HEK293 (cell line): ENCODE data around the gene NCOA6.

Experiments
- CTCF ChIA-PET: fragments of 350-600 bp; formaldehyde crosslinking; extraction: SDS; loops from one replicate; lab custom pipeline; 2021; ENCODE audit warnings: antibody characterized with exemption; lab: Yijun Ruan, JAX
- POLR2A ChIA-PET: fragments of 300-600 bp; formaldehyde crosslinking; extraction: SDS; loops from one replicate; lab custom pipeline; 2020; ENCODE audit warnings: antibody characterized with exemption, inconsistent platforms; lab: Yijun Ruan, JAX
- H3K27ac ChIP-seq: fragments of 200-500 bp; sonication (Bioruptor generic); 2 replicates; pipeline ENCODE4 v1.5.1; 2014; ENCODE audit warnings: low read depth, low read length, control low read depth, inconsistent platforms; ENCODE audit errors: extremely low read depth
- H3K36me3 ChIP-seq, 2 experiments: fragments of 200-500 bp in 1 of 2; sonication (Bioruptor generic) in 1 of 2; 1 replicate in 1 of 2; 2 replicates in 1 of 2; pipeline ENCODE4 v1.5.1; 2014 to 2017; ENCODE audit warnings: inconsistent platforms in 2 of 2, low read length in 2 of 2; ENCODE audit not compliant: control insufficient read depth in 2 of 2, insufficient read depth in 1 of 2
- H3K4me1 ChIP-seq: fragments of 200-500 bp; sonication (Bioruptor generic); 2 replicates; pipeline ENCODE4 v1.5.1; 2014; ENCODE audit warnings: mild to moderate bottlenecking, low read length, inconsistent platforms; ENCODE audit not compliant: control insufficient read depth, insufficient read depth
- H3K4me3 ChIP-seq: 2 replicates; pipeline ENCODE4 v1.5.1; 2011; ENCODE audit warnings: low read depth, mild to moderate bottlenecking, control low read depth, low read length, moderate library complexity
- H3K9me3 ChIP-seq: fragments of 200-500 bp; sonication (Bioruptor generic); 2 replicates; pipeline ENCODE4 v1.5.1; 2014; ENCODE audit warnings: low read depth, low read length, inconsistent platforms; ENCODE audit not compliant: control insufficient read depth, insufficient read depth
- MYNN ChIP-seq: fragments of 450-650 bp; formaldehyde crosslinking; IDR thresholded peaks from 2 replicates; pipeline ENCODE4 v1.5.1; 2016; ENCODE audit warnings: missing biosample characterization, missing genetic modification characterization, borderline replicate concordance
- SP7 ChIP-seq: fragments of 450-650 bp; formaldehyde crosslinking; IDR thresholded peaks from 2 replicates; pipeline ENCODE4 v1.5.1; 2016; ENCODE audit warnings: missing biosample characterization, missing genetic modification characterization
- TCF7L2 ChIP-seq: IDR thresholded peaks from 2 replicates; pipeline ENCODE4 v1.6.1; 2011; ENCODE audit warnings: low read depth, mild to moderate bottlenecking, inconsistent platforms, low read length, moderate library complexity, borderline replicate concordance
- WT1 ChIP-seq: fragments of 450-650 bp; formaldehyde crosslinking; IDR thresholded peaks from 2 replicates; pipeline ENCODE4 v1.5.1; 2016; ENCODE audit warnings: missing biosample characterization, missing genetic modification characterization
- ZBTB17 ChIP-seq: fragments of 450-650 bp; formaldehyde crosslinking; IDR thresholded peaks from 2 replicates; pipeline ENCODE4 v1.5.1; 2016; ENCODE audit warnings: missing biosample characterization, missing genetic modification characterization
- ZNF10 ChIP-seq: fragments of 450-650 bp; formaldehyde crosslinking; IDR thresholded peaks from 2 replicates; pipeline ENCODE4 v1.5.1; 2017; ENCODE audit warnings: missing biosample characterization, missing genetic modification characterization
- ZNF23 ChIP-seq: fragments of 450-650 bp; formaldehyde crosslinking; IDR thresholded peaks from 2 replicates; pipeline ENCODE4 v1.5.1; 2016; ENCODE audit warnings: missing biosample characterization, missing genetic modification characterization, borderline replicate concordance
- ZNF354C ChIP-seq: fragments of 450-650 bp; formaldehyde crosslinking; IDR thresholded peaks from 2 replicates; pipeline ENCODE4 v1.5.1; 2016; ENCODE audit warnings: missing biosample characterization, missing genetic modification characterization, low read depth, borderline replicate concordance
- ZNF544 ChIP-seq: fragments of 450-650 bp; formaldehyde crosslinking; IDR thresholded peaks from 2 replicates; pipeline ENCODE4 v1.5.0; 2017; ENCODE audit warnings: missing biosample characterization, missing genetic modification characterization
- ZNF561 ChIP-seq: fragments of 450-650 bp; IDR thresholded peaks from 2 replicates; pipeline ENCODE4 v1.5.1; 2018; ENCODE audit warnings: missing biosample characterization, missing genetic modification characterization, borderline replicate concordance
- ZNF707 ChIP-seq: fragments of 450-650 bp; formaldehyde crosslinking; IDR thresholded peaks from 2 replicates; pipeline ENCODE4 v1.5.1; 2016; ENCODE audit warnings: missing biosample characterization, missing genetic modification characterization
- ZNF837 ChIP-seq: fragments of 450-650 bp; formaldehyde crosslinking; IDR thresholded peaks from 2 replicates; pipeline ENCODE4 v1.5.1; 2016; ENCODE audit warnings: missing biosample characterization, missing genetic modification characterization
- ZSCAN30 ChIP-seq: fragments of 450-650 bp; IDR thresholded peaks from 2 replicates; pipeline ENCODE4 v1.5.1; 2018; ENCODE audit warnings: missing biosample characterization, mild to moderate bottlenecking, missing genetic modification characterization, moderate library complexity
- TF ChIP-seq, protein P1 (sequence below): fragments of 450-650 bp; formaldehyde crosslinking; IDR thresholded peaks from 2 replicates; pipeline ENCODE4 v1.5.1; 2017; ENCODE audit warnings: missing biosample characterization, missing genetic modification characterization
- TF ChIP-seq, protein P2 (sequence below): fragments of 450-650 bp; formaldehyde crosslinking; conservative IDR thresholded peaks from 2 replicates; pipeline ENCODE4 v1.5.1; 2016; ENCODE audit warnings: low read depth, missing biosample characterization, missing genetic modification characterization
- TF ChIP-seq, protein P3 (sequence below): fragments of 450-650 bp; formaldehyde crosslinking; IDR thresholded peaks from 2 replicates; pipeline ENCODE4 v1.5.1; 2016; ENCODE audit warnings: missing biosample characterization, missing genetic modification characterization, borderline replicate concordance
- TF ChIP-seq, protein P4 (sequence below): fragments of 450-650 bp; formaldehyde crosslinking; IDR thresholded peaks from 2 replicates; pipeline ENCODE4 v1.5.1; 2016; ENCODE audit warnings: missing biosample characterization, missing genetic modification characterization

Gene NCOA6

DNA sequence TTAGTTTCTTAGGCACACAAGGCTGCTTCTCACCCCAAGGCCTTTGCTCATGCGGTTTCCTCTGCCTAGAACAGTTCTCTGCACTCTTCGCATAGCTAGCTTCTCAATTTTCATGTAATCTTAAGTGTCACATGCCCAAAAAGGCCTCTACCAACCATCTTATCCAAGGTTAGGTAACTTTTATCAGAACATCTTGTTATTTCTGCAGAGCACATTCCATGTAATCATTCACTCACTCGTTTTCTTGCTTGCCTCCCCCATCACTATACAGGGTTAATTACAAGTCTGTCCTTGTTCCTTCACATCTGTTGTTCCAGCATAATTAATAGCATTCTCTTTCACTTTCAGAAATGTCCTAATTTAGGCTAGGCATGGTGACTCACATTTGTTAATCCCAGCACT, 53.8 kb downstream of the NCOA6 start:
- no peak overlapping the region for H3K4me3 ChIP-seq
- H3K4me1 ChIP-seq: no peaks in the 10 kb centered on the region
- TF ChIP-seq, protein P1, sequence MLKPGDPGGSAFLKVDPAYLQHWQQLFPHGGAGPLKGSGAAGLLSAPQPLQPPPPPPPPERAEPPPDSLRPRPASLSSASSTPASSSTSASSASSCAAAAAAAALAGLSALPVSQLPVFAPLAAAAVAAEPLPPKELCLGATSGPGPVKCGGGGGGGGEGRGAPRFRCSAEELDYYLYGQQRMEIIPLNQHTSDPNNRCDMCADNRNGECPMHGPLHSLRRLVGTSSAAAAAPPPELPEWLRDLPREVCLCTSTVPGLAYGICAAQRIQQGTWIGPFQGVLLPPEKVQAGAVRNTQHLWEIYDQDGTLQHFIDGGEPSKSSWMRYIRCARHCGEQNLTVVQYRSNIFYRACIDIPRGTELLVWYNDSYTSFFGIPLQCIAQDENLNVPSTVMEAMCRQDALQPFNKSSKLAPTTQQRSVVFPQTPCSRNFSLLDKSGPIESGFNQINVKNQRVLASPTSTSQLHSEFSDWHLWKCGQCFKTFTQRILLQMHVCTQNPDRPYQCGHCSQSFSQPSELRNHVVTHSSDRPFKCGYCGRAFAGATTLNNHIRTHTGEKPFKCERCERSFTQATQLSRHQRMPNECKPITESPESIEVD: no peak
- no peak for TF ChIP-seq ZNF354C (tag by site-specific recombination)
- no peak for TF ChIP-seq ZNF561 (tag by site-specific recombination)
- TF ChIP-seq WT1 (tag by site-specific recombination): peak; percentile 73
- TF ChIP-seq, protein P2, sequence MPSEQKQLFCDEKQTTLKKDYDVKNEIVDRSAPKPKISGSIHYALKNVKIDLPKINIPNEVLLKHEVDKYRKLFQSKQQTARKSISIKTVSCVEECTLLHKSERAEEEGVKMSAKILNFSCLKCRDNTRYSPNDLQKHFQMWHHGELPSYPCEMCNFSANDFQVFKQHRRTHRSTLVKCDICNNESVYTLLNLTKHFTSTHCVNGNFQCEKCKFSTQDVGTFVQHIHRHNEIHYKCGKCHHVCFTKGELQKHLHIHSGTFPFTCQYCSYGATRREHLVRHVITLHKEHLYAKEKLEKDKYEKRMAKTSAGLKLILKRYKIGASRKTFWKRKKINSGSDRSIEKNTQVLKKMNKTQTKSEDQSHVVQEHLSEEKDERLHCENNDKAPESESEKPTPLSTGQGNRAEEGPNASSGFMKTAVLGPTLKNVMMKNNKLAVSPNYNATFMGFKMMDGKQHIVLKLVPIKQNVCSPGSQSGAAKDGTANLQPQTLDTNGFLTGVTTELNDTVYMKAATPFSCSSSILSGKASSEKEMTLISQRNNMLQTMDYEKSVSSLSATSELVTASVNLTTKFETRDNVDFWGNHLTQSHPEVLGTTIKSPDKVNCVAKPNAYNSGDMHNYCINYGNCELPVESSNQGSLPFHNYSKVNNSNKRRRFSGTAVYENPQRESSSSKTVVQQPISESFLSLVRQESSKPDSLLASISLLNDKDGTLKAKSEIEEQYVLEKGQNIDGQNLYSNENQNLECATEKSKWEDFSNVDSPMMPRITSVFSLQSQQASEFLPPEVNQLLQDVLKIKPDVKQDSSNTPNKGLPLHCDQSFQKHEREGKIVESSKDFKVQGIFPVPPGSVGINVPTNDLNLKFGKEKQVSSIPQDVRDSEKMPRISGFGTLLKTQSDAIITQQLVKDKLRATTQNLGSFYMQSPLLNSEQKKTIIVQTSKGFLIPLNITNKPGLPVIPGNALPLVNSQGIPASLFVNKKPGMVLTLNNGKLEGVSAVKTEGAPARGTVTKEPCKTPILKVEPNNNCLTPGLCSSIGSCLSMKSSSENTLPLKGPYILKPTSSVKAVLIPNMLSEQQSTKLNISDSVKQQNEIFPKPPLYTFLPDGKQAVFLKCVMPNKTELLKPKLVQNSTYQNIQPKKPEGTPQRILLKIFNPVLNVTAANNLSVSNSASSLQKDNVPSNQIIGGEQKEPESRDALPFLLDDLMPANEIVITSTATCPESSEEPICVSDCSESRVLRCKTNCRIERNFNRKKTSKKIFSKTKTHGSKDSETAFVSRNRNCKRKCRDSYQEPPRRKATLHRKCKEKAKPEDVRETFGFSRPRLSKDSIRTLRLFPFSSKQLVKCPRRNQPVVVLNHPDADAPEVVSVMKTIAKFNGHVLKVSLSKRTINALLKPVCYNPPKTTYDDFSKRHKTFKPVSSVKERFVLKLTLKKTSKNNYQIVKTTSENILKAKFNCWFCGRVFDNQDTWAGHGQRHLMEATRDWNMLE (tag by site-specific recombination): no peak
- TF ChIP-seq ZNF707 (tag by site-specific recombination): no peak
- no peak for TF ChIP-seq TCF7L2
- TF ChIP-seq SP7: peak; percentile 98
- TF ChIP-seq MYNN (tag by site-specific recombination): no peak
- peak; percentile 49; the same call in 1 of the 2 replicates for TF ChIP-seq ZBTB17 (tag by site-specific recombination)
- no peak for TF ChIP-seq ZNF837 (tag by site-specific recombination)
- TF ChIP-seq ZNF544 (tag by site-specific recombination): no peak
- no peak for TF ChIP-seq ZNF10 (tag by site-specific recombination)
- TF ChIP-seq, protein P3, sequence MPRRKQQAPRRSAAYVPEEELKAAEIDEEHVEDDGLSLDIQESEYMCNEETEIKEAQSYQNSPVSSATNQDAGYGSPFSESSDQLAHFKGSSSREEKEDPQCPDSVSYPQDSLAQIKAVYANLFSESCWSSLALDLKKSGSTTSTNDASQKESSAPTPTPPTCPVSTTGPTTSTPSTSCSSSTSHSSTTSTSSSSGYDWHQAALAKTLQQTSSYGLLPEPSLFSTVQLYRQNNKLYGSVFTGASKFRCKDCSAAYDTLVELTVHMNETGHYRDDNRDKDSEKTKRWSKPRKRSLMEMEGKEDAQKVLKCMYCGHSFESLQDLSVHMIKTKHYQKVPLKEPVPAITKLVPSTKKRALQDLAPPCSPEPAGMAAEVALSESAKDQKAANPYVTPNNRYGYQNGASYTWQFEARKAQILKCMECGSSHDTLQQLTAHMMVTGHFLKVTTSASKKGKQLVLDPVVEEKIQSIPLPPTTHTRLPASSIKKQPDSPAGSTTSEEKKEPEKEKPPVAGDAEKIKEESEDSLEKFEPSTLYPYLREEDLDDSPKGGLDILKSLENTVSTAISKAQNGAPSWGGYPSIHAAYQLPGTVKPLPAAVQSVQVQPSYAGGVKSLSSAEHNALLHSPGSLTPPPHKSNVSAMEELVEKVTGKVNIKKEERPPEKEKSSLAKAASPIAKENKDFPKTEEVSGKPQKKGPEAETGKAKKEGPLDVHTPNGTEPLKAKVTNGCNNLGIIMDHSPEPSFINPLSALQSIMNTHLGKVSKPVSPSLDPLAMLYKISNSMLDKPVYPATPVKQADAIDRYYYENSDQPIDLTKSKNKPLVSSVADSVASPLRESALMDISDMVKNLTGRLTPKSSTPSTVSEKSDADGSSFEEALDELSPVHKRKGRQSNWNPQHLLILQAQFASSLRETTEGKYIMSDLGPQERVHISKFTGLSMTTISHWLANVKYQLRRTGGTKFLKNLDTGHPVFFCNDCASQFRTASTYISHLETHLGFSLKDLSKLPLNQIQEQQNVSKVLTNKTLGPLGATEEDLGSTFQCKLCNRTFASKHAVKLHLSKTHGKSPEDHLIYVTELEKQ (tag by site-specific recombination): peak; percentile 45; the same call in 1 of the 2 replicates
- no peak for TF ChIP-seq ZSCAN30 (tag by site-specific recombination)
- TF ChIP-seq ZNF23 (tag by site-specific recombination): no peak
- TF ChIP-seq, protein P4, sequence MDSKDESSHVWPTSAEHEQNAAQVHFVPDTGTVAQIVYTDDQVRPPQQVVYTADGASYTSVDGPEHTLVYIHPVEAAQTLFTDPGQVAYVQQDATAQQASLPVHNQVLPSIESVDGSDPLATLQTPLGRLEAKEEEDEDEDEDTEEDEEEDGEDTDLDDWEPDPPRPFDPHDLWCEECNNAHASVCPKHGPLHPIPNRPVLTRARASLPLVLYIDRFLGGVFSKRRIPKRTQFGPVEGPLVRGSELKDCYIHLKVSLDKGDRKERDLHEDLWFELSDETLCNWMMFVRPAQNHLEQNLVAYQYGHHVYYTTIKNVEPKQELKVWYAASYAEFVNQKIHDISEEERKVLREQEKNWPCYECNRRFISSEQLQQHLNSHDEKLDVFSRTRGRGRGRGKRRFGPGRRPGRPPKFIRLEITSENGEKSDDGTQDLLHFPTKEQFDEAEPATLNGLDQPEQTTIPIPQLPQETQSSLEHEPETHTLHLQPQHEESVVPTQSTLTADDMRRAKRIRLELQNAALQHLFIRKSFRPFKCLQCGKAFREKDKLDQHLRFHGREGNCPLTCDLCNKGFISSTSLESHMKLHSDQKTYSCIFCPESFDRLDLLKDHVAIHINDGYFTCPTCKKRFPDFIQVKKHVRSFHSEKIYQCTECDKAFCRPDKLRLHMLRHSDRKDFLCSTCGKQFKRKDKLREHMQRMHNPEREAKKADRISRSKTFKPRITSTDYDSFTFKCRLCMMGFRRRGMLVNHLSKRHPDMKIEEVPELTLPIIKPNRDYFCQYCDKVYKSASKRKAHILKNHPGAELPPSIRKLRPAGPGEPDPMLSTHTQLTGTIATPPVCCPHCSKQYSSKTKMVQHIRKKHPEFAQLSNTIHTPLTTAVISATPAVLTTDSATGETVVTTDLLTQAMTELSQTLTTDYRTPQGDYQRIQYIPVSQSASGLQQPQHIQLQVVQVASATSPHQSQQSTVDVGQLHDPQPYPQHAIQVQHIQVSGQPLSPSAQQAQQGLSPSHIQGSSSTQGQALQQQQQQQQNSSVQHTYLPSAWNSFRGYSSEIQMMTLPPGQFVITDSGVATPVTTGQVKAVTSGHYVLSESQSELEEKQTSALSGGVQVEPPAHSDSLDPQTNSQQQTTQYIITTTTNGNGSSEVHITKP: peak; percentile 44
- TF ChIP-seq, all 188 proteins: peak for 5
- Histone ChIP-seq H3K36me3 (peaks cover 34 to 65% of the 10 kb centered on the region in 2 experiments), H3K27ac (no peak overlapping the region), H3K9me3 (no peaks in the 10 kb centered on the region)
- ChIA-PET CTCF (interaction anchor here (0.7 to 3.3 kb wide), 2 partner anchors 65 to 458 kb away, joined by 5 to 39 read pairs; no protein-coding TSS in a partner anchor), POLR2A (no interaction called here)
